Uterus (tissue), 4 donors: Measurements from ENCODE around the gene PLAAT1. TPM values are rescaled to one million over a fixed set of nuclear protein-coding genes. Genes with fewer than 3 reads are reported as not detected.

ENCODE experiments used
- DNase-seq, 2 donors: peaks; one replicate each; pipeline ENCODE4 v3.0.0-alpha.2; 2019 to 2020
- H3K27ac ChIP-seq, 2 donors: fragments of 200-600 bp; sonication (generic); 1 replicate in 1 of 2; 2 replicates in 1 of 2; pipeline ENCODE4 v1.5.1; 2016 to 2018
- H3K27me3 ChIP-seq, 2 donors: fragments of 200-600 bp; sonication (generic); one replicate each; pipeline ENCODE4 v1.5.1; 2018 to 2019; ENCODE audit warnings: control low read depth in 1 of 2
- H3K36me3 ChIP-seq, 2 donors: fragments of 200-600 bp; sonication (generic); one replicate each; pipeline ENCODE4 v1.5.1; 2019; ENCODE audit warnings: control low read depth in 1 of 2
- H3K4me1 ChIP-seq, 2 donors: fragments of 200-600 bp; sonication (generic); one replicate each; pipeline ENCODE4 v1.5.1; 2018 to 2019; ENCODE audit warnings: control low read depth in 1 of 2
- H3K4me3 ChIP-seq, 2 donors: fragments of 200-600 bp; sonication (generic); 1 replicate in 1 of 2; 2 replicates in 1 of 2; pipeline ENCODE4 v1.5.1; 2018 to 2019; ENCODE audit warnings: mild to moderate bottlenecking in 1 of 2
- H3K9me3 ChIP-seq, 2 donors: fragments of 200-600 bp; sonication (generic); one replicate each; pipeline ENCODE4 v1.5.1; 2019; ENCODE audit warnings: control low read depth in 1 of 2
- CTCF ChIP-seq, 4 experiments: fragments of 200-600 bp in 2 of 4; fragments of 450-650 bp in 2 of 4; sonication (generic) in 2 of 4; IDR thresholded peaks; one replicate each; pipeline ENCODE4 v1.5.1; 2016 to 2019; ENCODE audit warnings: antibody characterized with exemption in 4 of 4, mild to moderate bottlenecking in 2 of 4, moderate library complexity in 1 of 4
- POLR2A ChIP-seq, 2 donors: fragments of 450-650 bp; IDR thresholded peaks; one replicate each; pipeline ENCODE4 v1.6.1; 2016; ENCODE audit warnings: antibody characterized with exemption in 2 of 2, mild to moderate bottlenecking in 1 of 2, moderate library complexity in 1 of 2
- intact Hi-C: fragments of 100-400 bp; cut with DNase I; formaldehyde crosslinking; loops from one replicate; pipeline ENCODE4 v1.15.1; 2023; ENCODE audit warnings: low total_unique reads
- total RNA-seq, 4 donors: library from RNA; depleted of rRNA in 3 of 4; stranded (reverse); fragments of >200 nt in 3 of 4; gene quantifications; one replicate each; pipeline versions ENCODE4 v1.1.0 to v1.2.4, GENCODE V29; 2014 to 2023
- donor health status: DM: yes; HTN: yes; CAD: no.

Gene PLAAT1
- total RNA-seq, 4 donors from 2014 or later = 1.4 TPM; not detected in 3

GRCh38 chr3:193248848-193249468 is 7.9 kb downstream of the PLAAT1 start:
- intact Hi-C loops = no loop called here
- DNase-seq = no peak
- TF ChIP-seq CTCF (IDR thresholded peaks at IDR 0.05) = no peak
- TF ChIP-seq POLR2A (IDR thresholded peaks at IDR 0.05) = no peak
- H3K27me3 ChIP-seq = no peaks in the 10 kb centered on the region
- no peaks in the 10 kb centered on the region for H3K4me1 ChIP-seq
- no peak overlapping the region for H3K27ac ChIP-seq
- H3K4me3 ChIP-seq = no peak overlapping the region
- H3K9me3 ChIP-seq = peaks cover 0 to 20% of the 10 kb centered on the region in 2 donors
- H3K36me3 ChIP-seq = no peaks in the 10 kb centered on the region

GRCh38 chr3:193250492-193250891 is 9.5 kb downstream of the PLAAT1 start:
- H3K27ac ChIP-seq = no peak overlapping the region
- H3K36me3 ChIP-seq = no peaks in the 10 kb centered on the region
- no peaks in the 10 kb centered on the region for H3K4me1 ChIP-seq
- no peak overlapping the region for H3K4me3 ChIP-seq
- no peak for TF ChIP-seq POLR2A (IDR thresholded peaks at IDR 0.05)
- TF ChIP-seq CTCF (IDR thresholded peaks at IDR 0.05) = no peak
- no peak for DNase-seq
- H3K27me3 ChIP-seq = no peaks in the 10 kb centered on the region
- H3K9me3 ChIP-seq = peaks cover 0 to 20% of the 10 kb centered on the region in 2 donors
- intact Hi-C loops = no loop called here

- no peaks in the 10 kb centered on the region for H3K36me3 ChIP-seq
Measured at GRCh38 chr3:193253986-193254660, 13.1 kb downstream of the PLAAT1 start.

GRCh38 chr3:193261970-193262369 is 20.9 kb downstream of the PLAAT1 start:
- TF ChIP-seq POLR2A (IDR thresholded peaks at IDR 0.05) (no peak), CTCF (IDR thresholded peaks at IDR 0.05) (no peak)
- Histone ChIP-seq H3K4me1 (no peaks in the 10 kb centered on the region), H3K36me3 (no peaks in the 10 kb centered on the region), H3K4me3 (no peak overlapping the region), H3K27ac (no peak overlapping the region), H3K9me3 (no peaks in the 10 kb centered on the region), H3K27me3 (no peaks in the 10 kb centered on the region)
- intact Hi-C loops = no loop called here
- no peak for DNase-seq

More at GRCh38 chr3:193253986-193254660, 13.1 kb downstream of the PLAAT1 start:
- TF ChIP-seq POLR2A (IDR thresholded peaks at IDR 0.05) (no peak), CTCF (IDR thresholded peaks at IDR 0.05) (no peak)
- no peaks in the 10 kb centered on the region for H3K4me1 ChIP-seq
- no peak for DNase-seq
- H3K9me3 ChIP-seq = peaks cover 0 to 10% of the 10 kb centered on the region in 2 donors
- H3K27ac ChIP-seq = no peak overlapping the region
- intact Hi-C loops = no loop called here
- no peaks in the 10 kb centered on the region for H3K27me3 ChIP-seq
- no peak overlapping the region for H3K4me3 ChIP-seq

GRCh38 chr3:193262707-193263106 is 21.7 kb downstream of the PLAAT1 start:
- no peak for DNase-seq
- intact Hi-C loops = no loop called here

More at GRCh38 chr3:193262707-193263106, 21.7 kb downstream of the PLAAT1 start:
- no peak overlapping the region for H3K4me3 ChIP-seq
- no peak overlapping the region for H3K27ac ChIP-seq
- TF ChIP-seq POLR2A (IDR thresholded peaks at IDR 0.05) (no peak), CTCF (IDR thresholded peaks at IDR 0.05) (no peak)
- no peaks in the 10 kb centered on the region for H3K4me1 ChIP-seq
- H3K36me3 ChIP-seq = no peaks in the 10 kb centered on the region
- H3K9me3 ChIP-seq = no peaks in the 10 kb centered on the region
- no peaks in the 10 kb centered on the region for H3K27me3 ChIP-seq
